Cardiac fibroblast (primary cell): ENCODE data around the gene RHOA.
A peak's percentile ranks its signal among the peaks of the same experiment; 100 is the strongest.
"Not testable (repeated sequence)": the region's sequence is repeated elsewhere in the genome, so short reads cannot be mapped to it uniquely, and the experiment has no call there.

Experiments used
- DNase-seq, 2 donors: peaks; one replicate each; pipeline versions ENCODE4 v3.0.0 to v3.0.0-alpha.2; 2010; ENCODE audit warnings: low read depth in 2 of 2
- H3K4me3 ChIP-seq, 2 donors: replicated peaks in 1 of 2; 1 replicate in 1 of 2; 2 replicates in 1 of 2; pipeline ENCODE4 v1.5.1; 2011; ENCODE audit warnings: low read depth in 2 of 2, low read length in 2 of 2, mild to moderate bottlenecking in 2 of 2, moderate library complexity in 1 of 2
- TF ChIP-seq, protein P1 (sequence below): IDR thresholded peaks from one replicate; pipeline ENCODE4 v1.5.1; 2011; ENCODE audit warnings: low read depth, mild to moderate bottlenecking, low read length, inconsistent platforms

RHOA gene

GRCh38 chr3:49412632-49413337 lies 1.0 kb upstream of the RHOA start:
- TF ChIP-seq, protein P1, sequence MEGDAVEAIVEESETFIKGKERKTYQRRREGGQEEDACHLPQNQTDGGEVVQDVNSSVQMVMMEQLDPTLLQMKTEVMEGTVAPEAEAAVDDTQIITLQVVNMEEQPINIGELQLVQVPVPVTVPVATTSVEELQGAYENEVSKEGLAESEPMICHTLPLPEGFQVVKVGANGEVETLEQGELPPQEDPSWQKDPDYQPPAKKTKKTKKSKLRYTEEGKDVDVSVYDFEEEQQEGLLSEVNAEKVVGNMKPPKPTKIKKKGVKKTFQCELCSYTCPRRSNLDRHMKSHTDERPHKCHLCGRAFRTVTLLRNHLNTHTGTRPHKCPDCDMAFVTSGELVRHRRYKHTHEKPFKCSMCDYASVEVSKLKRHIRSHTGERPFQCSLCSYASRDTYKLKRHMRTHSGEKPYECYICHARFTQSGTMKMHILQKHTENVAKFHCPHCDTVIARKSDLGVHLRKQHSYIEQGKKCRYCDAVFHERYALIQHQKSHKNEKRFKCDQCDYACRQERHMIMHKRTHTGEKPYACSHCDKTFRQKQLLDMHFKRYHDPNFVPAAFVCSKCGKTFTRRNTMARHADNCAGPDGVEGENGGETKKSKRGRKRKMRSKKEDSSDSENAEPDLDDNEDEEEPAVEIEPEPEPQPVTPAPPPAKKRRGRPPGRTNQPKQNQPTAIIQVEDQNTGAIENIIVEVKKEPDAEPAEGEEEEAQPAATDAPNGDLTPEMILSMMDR: no peak
- H3K4me3 ChIP-seq: peak overlapping the region; percentile 87 to 95
- no peak for DNase-seq

DNA sequence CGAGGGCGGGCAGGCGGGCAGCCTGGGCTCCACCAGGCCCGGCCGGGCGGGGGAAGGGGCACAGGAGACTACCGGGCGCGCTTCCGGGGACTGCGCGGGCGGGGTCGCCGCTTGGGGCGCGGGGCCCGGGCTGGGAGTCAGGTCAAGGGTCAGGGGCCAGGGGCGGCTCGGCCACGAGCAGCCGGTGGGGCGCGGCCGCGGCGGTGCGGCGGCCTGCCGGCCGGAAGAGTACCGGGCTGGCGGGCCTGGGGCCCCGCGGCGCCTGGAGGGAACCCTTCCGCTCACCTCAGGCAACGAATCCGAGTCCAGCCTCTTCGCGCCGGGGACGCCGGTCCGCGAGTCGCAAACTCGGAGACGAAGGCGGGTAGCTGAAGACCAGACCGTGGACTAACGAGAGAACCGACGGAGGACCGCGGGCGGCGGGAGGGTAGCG lies 225 bp downstream of the RHOA start:
- peak in 1 of 2 donors; percentile 26 for DNase-seq
- TF ChIP-seq, protein P1: no peak
- H3K4me3 ChIP-seq: peak overlapping the region; percentile 76 to 95

DNA sequence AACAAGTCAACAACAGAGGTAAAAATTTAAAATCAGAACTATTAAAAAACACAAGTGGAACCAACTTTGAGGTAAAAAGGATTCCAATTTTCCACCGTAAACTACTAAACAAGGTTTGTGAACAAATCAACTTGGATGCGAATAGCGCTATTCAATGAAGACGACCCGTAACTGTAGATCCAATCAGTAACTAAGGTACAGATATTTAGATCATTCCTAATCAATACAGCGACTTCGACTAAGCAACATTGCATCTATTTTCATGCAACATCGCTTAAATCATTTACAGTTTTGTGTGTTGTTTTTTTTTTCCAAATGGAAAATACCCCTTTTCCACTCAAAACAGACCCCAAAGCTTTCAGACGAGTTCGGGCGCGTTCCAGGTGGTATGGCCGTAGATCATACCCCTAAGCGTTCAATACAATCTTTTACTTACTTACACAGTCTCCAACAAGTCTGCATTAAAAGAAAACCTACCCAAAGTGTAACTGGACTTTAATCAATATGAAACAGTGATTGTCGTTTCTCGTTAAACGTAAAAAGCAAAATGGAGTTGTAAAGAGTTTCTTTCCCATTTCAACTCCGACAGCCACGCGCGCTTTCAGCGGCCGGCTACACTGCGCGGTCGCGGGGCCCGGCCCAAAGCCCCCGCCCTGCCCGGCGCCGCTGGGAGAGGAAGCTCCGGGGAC lies 786 bp downstream of the RHOA start:
- DNase-seq: no peak
- peak overlapping the region; percentile 76 to 95 for H3K4me3 ChIP-seq
- TF ChIP-seq, protein P1: no peak

DNA sequence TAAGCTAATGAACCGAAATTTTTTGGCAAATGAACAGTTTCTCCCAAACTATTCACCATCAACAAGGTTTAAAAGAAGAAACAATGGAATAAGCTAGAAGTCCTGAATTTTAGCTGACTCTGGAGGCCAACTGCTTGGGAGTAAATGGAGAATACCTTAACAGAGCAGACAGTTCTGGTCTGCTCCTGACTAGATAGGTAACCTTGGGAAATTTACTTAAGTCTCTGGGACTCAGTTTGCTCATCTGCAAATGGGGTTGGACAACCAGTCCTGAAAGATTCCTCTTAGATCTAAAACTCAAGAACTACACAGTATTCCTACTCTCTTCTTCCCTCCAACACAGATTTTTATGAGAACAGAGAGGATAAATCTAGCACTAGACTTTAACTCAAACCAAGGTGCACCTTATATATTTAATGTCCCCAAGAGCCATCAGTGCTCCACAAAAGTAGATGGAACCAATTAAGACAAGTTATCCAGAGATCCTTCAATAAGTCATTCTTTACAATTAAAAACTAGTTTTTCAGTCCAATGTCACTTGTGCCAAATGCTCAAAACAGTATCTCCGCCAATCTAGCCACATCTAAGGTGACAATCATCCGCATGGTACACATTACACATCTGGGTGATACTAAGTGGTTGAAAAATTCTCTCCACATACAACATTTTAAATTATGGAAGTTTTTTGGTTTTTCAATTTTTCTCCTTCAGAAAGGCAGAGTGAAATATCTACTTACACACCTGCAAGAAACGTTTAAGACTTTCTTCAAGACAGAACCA lies 1.5 kb downstream of the RHOA start:
- DNase-seq: no peak
- TF ChIP-seq, protein P1: no peak
- peak overlapping the region; percentile 76 to 95 for H3K4me3 ChIP-seq

- TF ChIP-seq, protein P1: no peak
- no peak for DNase-seq
- H3K4me3 ChIP-seq: no peak overlapping the region
Observed at GRCh38 chr3:49406571-49407565, 4.9 kb downstream of the RHOA start.

DNA sequence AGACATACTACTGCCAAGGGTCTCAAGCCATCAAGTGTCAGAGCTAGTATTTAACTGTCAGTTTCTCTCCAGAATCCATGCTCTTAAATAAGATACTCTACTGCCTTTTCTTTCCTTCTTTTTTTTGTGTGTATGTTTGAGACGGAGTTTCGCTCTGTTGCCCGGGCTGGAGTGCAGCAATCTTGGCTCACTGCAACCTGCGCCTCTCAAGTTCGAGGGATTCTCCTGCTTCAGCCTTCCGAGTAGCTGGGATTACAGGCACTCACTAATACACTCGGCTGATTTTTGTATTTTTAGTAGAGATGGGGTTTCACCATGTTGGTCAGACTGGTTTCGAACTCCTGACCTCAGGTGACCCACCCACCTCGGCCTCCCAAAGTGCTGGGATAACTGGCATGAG lies 6.2 kb downstream of the RHOA start:
- DNase-seq, H3K4me3 ChIP-seq: not testable (repeated sequence)
